Amniotic stem cell (primary cell): ENCODE results near the gene MMD.

Experiments
- DNase-seq: peaks from one replicate; lab custom pipeline; 2025; lab: John Stamatoyannopoulos, UW

MMD gene

DNA sequence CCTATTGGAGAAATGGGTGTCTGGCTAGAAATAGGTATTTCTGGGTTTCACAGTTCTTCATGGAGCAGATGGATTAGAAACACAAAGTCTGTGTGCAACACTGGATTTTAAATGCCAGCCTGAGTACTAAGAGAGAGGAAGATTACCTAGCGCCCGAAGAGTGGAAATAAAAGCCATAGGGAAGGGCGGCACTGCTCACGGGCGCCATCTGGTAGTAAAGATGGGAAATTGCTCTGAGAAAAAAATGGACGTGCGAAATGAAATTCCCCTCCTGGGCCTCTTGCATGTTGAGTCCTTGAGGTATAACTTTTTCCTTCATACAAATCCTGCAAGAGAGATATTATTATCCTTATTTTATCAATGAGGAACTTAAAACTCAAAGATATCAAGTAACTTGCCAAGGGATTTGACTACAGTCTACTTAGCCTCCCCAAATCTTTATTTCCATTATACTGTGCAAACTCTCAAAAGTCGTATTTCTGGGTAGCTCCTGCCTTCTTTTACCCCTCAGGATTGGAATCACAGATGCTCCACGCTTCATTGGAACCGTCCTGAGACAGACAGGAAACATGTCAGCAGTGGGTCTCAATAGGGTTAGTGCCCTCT is 72.8 kb downstream of the MMD start:
- peak; percentile 30 for DNase-seq

DNA sequence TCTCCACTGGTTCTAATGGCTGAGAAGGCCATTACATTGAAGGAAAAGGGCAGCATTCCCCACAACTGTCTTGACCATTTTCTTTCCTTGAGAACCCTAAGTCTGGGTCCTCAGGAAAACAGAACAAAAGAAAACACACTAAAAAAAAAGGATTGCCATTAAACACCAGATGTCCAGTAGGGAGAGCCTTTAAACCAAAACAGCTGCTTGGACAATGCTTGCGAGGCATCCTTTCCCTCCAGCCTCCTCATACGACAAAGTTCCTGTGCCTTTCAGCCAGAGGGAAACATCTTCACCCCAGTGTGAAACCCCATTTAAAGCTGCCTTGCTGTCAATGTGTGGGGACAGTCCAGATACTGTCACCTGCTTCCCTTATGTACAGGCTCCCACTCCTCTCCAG is 74.3 kb downstream of the MMD start:
- no peak for DNase-seq

DNA sequence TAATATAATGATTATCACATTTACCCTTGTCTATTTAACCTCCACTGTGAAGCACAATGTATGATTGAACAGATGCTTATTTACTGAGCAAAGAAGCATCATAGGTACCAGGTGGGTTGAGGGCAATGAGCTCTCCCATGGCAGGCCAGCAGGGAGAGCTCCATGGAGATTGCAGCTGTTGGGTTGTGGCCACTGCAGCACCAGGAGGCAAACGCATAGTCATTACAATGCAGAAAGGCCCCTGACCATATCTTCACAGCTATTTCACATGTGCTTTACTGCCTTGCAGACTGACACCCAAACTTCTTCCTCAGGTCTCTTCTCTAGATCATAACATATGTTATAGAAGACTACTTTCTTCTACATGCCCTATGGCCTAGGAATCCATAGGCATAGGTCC is 75.0 kb downstream of the MMD start:
- DNase-seq: no peak

DNA sequence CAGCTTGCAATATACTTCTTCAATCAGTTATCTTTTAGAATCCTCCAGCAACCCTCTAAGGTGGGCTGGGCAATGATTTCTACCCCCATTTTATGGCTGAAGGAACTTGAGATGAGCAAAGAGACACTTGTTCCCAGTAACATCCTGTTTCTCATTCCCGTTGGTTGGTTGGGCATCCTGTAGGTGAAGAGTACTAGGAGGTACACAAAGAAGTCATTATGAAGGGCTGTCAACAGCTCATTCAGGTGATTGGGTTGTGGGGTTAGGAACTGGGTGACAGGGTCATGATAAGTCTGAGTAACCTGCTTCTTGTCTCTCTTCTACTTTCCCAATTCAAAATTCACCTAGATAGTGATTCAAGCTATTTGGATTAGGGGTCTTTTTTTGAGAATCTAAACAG is 76.5 kb downstream of the MMD start:
- no peak for DNase-seq

DNA sequence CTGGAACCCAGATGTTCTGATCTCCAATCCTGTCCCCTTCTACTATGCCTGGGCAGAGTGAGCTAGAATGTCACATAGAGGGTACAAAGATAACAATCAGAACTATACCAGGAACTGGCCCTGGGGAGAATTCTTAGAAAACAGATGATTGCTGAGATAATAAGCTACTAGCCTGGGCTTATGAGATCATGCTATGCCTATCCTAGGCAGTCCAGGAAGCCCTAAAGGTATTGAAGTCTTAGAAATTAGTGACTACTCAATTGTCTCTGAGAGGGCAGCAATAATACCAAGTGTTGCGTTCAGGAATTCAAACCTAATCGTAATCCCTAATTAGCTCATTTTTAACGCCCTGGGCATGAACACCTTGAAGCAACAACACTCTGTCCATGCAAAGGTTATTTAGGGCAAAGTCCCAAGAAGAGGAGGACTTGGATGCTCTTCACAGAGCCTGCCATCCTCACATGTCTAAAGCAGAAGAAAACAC is 77.1 kb downstream of the MMD start:
- DNase-seq: no peak

DNA sequence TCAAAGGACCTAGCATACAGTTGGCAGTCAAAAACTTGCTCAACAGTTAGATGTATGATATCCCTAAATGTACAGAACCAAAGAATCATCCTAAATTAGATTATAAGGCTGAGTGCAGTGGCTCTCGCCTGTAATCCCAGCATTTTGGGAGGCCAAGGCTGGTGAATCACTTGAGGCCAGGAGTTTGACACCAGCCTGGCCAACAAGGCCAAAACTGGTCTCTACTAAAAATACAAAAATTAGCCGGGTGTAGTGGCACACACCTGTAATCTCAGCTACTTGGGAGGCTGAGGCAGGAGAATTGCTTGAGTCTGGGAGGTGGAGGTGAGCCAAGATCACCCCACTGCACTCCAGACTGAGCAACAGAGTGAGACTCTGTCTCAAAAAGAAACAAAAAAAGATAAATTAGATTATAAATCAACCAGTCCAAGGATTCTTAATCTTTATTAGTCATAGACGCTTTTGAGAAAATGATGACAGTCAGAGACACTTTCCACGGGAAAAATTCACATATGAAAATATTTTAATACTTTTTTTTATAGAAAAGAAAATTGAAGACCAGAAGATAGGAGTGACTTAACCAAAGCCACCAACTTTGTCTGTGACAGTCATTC is 77.6 kb downstream of the MMD start:
- no peak for DNase-seq

DNA sequence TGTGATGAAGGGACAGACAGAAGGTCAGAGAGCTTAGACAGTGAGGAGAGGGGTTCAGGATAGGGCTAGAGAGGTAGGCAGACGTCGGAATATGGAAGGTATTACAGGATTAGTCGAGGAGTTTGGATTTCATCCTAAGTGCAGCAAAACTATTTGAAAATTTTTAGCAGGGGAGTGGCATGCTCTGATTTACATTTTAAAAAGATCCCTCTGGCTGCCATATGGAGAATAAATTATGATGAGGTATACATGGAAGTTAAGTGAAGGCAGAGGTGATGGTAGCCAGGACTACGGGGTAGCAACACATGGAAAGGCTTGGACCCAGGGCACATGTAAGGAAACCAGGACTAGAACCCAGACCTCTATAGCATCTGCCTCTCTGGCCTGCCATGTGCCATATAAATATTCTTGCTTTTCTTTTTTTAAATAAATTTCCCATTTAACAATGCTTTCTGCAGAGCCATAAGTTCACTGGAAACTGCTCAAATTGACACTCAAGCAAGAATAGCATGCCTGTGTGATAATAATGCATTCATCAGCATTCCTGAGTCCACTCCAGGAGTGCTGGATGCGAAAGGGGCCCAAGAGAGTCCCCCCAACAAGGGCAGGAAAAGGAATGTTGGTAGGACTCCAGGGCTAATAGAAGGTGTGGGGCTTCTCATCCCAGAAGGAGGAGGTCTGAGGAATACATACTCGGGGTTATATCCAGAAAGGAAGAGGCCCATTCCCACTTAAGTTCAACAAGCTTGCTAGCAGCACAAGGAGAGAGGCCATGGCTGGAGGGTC is 78.6 kb downstream of the MMD start:
- DNase-seq: no peak
